Thyroid gland (tissue), 4 donors: ENCODE measurements around the gene CEP295NL. TPM values are rescaled to one million over a fixed set of nuclear protein-coding genes. Genes with fewer than 3 reads are reported as not detected.
"Not testable (repeated sequence)": the region's sequence is repeated elsewhere in the genome, so short reads cannot be mapped to it uniquely, and the experiment has no call there.

Source experiments
- DNase-seq, 2 donors: peaks; one replicate each; pipeline ENCODE4 v3.0.0-alpha.2; 2019
- H3K27ac ChIP-seq, 3 donors: fragments of 200-600 bp; sonication (generic); 1 replicate in 2 of 3; 2 replicates in 1 of 3; pipeline ENCODE4 v1.5.1; 2016 to 2019; ENCODE audit warnings: mild to moderate bottlenecking in 1 of 3, moderate library complexity in 1 of 3
- H3K27me3 ChIP-seq: fragments of 200-600 bp; sonication (generic); one replicate; pipeline ENCODE4 v1.5.1; 2019
- H3K36me3 ChIP-seq, 2 donors: fragments of 200-600 bp; sonication (generic); one replicate each; pipeline ENCODE4 v1.5.1; 2016 to 2019
- H3K4me1 ChIP-seq, 2 donors: fragments of 200-600 bp; sonication (generic); one replicate each; pipeline ENCODE4 v1.5.1; 2017 to 2019
- H3K4me3 ChIP-seq, 3 donors: fragments of 200-600 bp; sonication (generic); replicated peaks in 1 of 3; 1 replicate in 2 of 3; 2 replicates in 1 of 3; pipeline ENCODE4 v1.5.1; 2016; ENCODE audit warnings: mild to moderate bottlenecking in 1 of 3
- H3K9me3 ChIP-seq: fragments of 200-600 bp; sonication (generic); one replicate; pipeline ENCODE4 v1.5.1; 2017
- CTCF ChIP-seq, 6 experiments: fragments of 200-600 bp in 3 of 6; fragments of 450-650 bp in 3 of 6; sonication (generic) in 3 of 6; IDR thresholded peaks; one replicate each; pipeline ENCODE4 v1.5.1; 2016 to 2019; ENCODE audit warnings: antibody characterized with exemption in 6 of 6, mild to moderate bottlenecking in 2 of 6, inconsistent platforms in 1 of 6, moderate library complexity in 1 of 6
- POLR2A ChIP-seq, 2 donors: fragments of 450-650 bp; IDR thresholded peaks; one replicate each; pipeline ENCODE4 v1.6.1; 2017; ENCODE audit warnings: antibody characterized with exemption in 2 of 2, mild to moderate bottlenecking in 2 of 2, moderate library complexity in 1 of 2
- WGBS, 2 donors: methylation state at CpG; one replicate each; pipeline ENCODE4 v1.1.5; 2017; 5-methylcytosine and 5-hydroxymethylcytosine counted together
- intact Hi-C: fragments of 100-400 bp; cut with DNase I; formaldehyde crosslinking; loops from one replicate; pipeline ENCODE4 v1.15.1; 2023
- total RNA-seq, 4 donors: library from RNA; depleted of rRNA; stranded (reverse); fragments of >200 nt; gene quantifications; one replicate each; pipeline ENCODE4 v1.2.3, GENCODE V29; 2016

CEP295NL gene
- total RNA-seq, 4 donors from 2014 or later, result 0.67 to 1.6 (median 1.4) TPM

- Histone ChIP-seq H3K4me1 (peaks cover 0 to 10% of the 10 kb centered on the region in 2 donors), H3K27me3 (no peaks in the 10 kb centered on the region), H3K4me3 (no peak overlapping the region), H3K9me3 (no peaks in the 10 kb centered on the region), H3K36me3 (no peaks in the 10 kb centered on the region), H3K27ac (no peak overlapping the region)
- intact Hi-C loops, result no loop called here
- no peak for DNase-seq
- TF ChIP-seq POLR2A (IDR thresholded peaks at IDR 0.05) (no peak), CTCF (IDR thresholded peaks at IDR 0.05) (no peak)
- 83 to 87% methylated on average over 20 to 21 of the region's 21 CpGs for WGBS, 2 donors
These were observed 29.3 kb downstream of the CEP295NL start for GRCh38 chr17:78873519-78874340.

GRCh38 chr17:78872486-78872885 lies 30.5 kb downstream of the CEP295NL start:
- H3K9me3 ChIP-seq, result no peaks in the 10 kb centered on the region
- H3K27me3 ChIP-seq, result no peaks in the 10 kb centered on the region
- WGBS, 2 donors, result 77 to 88% methylated on average over 6 of the region's 6 CpGs
- intact Hi-C loops, result no loop called here
- no peaks in the 10 kb centered on the region for H3K36me3 ChIP-seq
- TF ChIP-seq CTCF (IDR thresholded peaks at IDR 0.05), result no peak
- no peak for TF ChIP-seq POLR2A (IDR thresholded peaks at IDR 0.05)
- no peak overlapping the region for H3K27ac ChIP-seq
- peaks cover 0 to 9% of the 10 kb centered on the region in 2 donors for H3K4me1 ChIP-seq
- no peak for DNase-seq
- H3K4me3 ChIP-seq, result no peak overlapping the region

- Histone ChIP-seq H3K27me3 (no peaks in the 10 kb centered on the region), H3K27ac (no peak overlapping the region), H3K36me3 (no peaks in the 10 kb centered on the region), H3K4me3 (no peak overlapping the region), H3K9me3 (no peaks in the 10 kb centered on the region), H3K4me1 (peaks cover 0 to 5% of the 10 kb centered on the region in 2 donors)
- TF ChIP-seq POLR2A (IDR thresholded peaks at IDR 0.05), result no peak
- no peak for TF ChIP-seq CTCF (IDR thresholded peaks at IDR 0.05)
- DNase-seq, result no peak
- intact Hi-C loops, result no loop called here
- 86% methylated on average over 15 of the region's 15 CpGs for WGBS, 2 donors
These were observed 32.4 kb downstream of the CEP295NL start for GRCh38 chr17:78870621-78871020.

GRCh38 chr17:78868391-78868790 lies 34.6 kb downstream of the CEP295NL start:
- Histone ChIP-seq H3K36me3 (no peaks in the 10 kb centered on the region), H3K27ac (no peak overlapping the region), H3K4me3 (no peak overlapping the region), H3K27me3 (no peaks in the 10 kb centered on the region), H3K9me3 (no peaks in the 10 kb centered on the region), H3K4me1 (no peaks in the 10 kb centered on the region)
- DNase-seq, result no peak
- no peak for TF ChIP-seq CTCF (IDR thresholded peaks at IDR 0.05)
- no peak for TF ChIP-seq POLR2A (IDR thresholded peaks at IDR 0.05)
- WGBS, 2 donors, result 78 to 86% methylated on average over 7 of the region's 7 CpGs
- intact Hi-C loops, result no loop called here

GRCh38 chr17:78867046-78867445 lies 36.0 kb downstream of the CEP295NL start:
- not testable (repeated sequence) for DNase-seq, H3K27ac ChIP-seq, H3K36me3 ChIP-seq, H3K4me3 ChIP-seq, H3K9me3 ChIP-seq, H3K4me1 ChIP-seq, H3K27me3 ChIP-seq
- 85 to 91% methylated on average over 3 of the region's 3 CpGs for WGBS, 2 donors
- intact Hi-C loops, result loop anchor here (2.0 kb wide), 1 partner anchor 104 kb away; no protein-coding TSS in a partner anchor
